GM12878 (cell line): ENCODE measurements around the gene TET1. TPM values are rescaled to one million over a fixed set of nuclear protein-coding genes. Genes with fewer than 3 reads are reported as not detected.

Experiments used
- ATAC-seq: fragments of 200-7000 bp; cut with Tn5 transposase; 3 replicates; pipeline ENCODE4 v1.9.1; 2020; ENCODE audit warnings: mild to moderate bottlenecking, moderate library complexity
- BruUV-seq: library from RNA; stranded (reverse); fragments of 400-500 nt; replicated peaks from 2 replicates; lab custom pipeline; 2021; lab: Mats Ljungman, UMichigan
- CTCF ChIA-PET: fragments of 300-600 bp; sonication (Branson Sonifier 250); formaldehyde crosslinking; extraction: SDS; loops from one replicate; lab custom pipeline; 2021; ENCODE audit warnings: inconsistent platforms; lab: Yijun Ruan, JAX
- POLR2A ChIA-PET: fragments of 350-600 bp; formaldehyde crosslinking; extraction: SDS; loops from one replicate; lab custom pipeline; 2021; ENCODE audit warnings: inconsistent platforms; lab: Charles Lee
- RAD21 ChIA-PET: fragments of 300-600 bp; sonication (Branson Sonifier 250); formaldehyde crosslinking; loops from one replicate; lab custom pipeline; 2023; ENCODE audit warnings: antibody characterized with exemption; ENCODE audit not compliant: unreplicated experiment; lab: Charles Lee
- SMC1A ChIA-PET: fragments of 300-600 bp; sonication (Branson Sonifier 250); formaldehyde crosslinking; loops from one replicate; lab custom pipeline; 2023; ENCODE audit not compliant: unreplicated experiment, uncharacterized antibody; lab: Charles Lee
- DNase-seq: peaks from one replicate; pipeline ENCODE4 v3.0.0-alpha.2; 2011; ENCODE audit warnings: low read depth, low spot score
- FAIRE-seq: peaks from 3 replicates; lab custom pipeline; 2011; peaks lifted over from hg19 to GRCh38; lab: Jason Lieb, UNC
- H2AFZ ChIP-seq: 2 replicates; pipeline ENCODE4 v1.6.0; 2011; ENCODE audit warnings: low read depth, low read length, control low read depth; ENCODE audit not compliant: control insufficient read depth
- H3K27ac ChIP-seq: 2 replicates; pipeline ENCODE4 v1.5.1; 2011; ENCODE audit warnings: control low read depth; ENCODE audit not compliant: control insufficient read depth, insufficient read depth
- H3K27me3 ChIP-seq, 2 experiments: replicated peaks in 1 of 2; 2 replicates each; pipeline versions ENCODE4 v1.6.0 to v1.6.1; 2011; ENCODE audit warnings: low read length in 1 of 2; ENCODE audit not compliant: control insufficient read depth in 2 of 2, insufficient read depth in 2 of 2
- H3K36me3 ChIP-seq, 2 experiments: 2 replicates each; pipeline ENCODE4 v1.5.1; 2011; ENCODE audit warnings: low read length in 1 of 2; ENCODE audit not compliant: control insufficient read depth in 2 of 2, insufficient read depth in 2 of 2
- H3K4me1 ChIP-seq: 2 replicates; pipeline ENCODE4 v1.6.1; 2011; ENCODE audit warnings: mild to moderate bottlenecking, low read length, moderate library complexity, mixed read lengths; ENCODE audit not compliant: control insufficient read depth, insufficient read depth
- H3K4me2 ChIP-seq: 2 replicates; pipeline ENCODE4 v1.6.0; 2011; ENCODE audit warnings: control low read depth; ENCODE audit not compliant: control insufficient read depth, insufficient read depth
- H3K4me3 ChIP-seq: fragments of 200-600 bp; sonication (generic); 2 replicates; pipeline ENCODE4 v1.5.1; 2016
- H3K79me2 ChIP-seq: 2 replicates; pipeline ENCODE4 v1.6.0; 2011; ENCODE audit warnings: low read length; ENCODE audit not compliant: control insufficient read depth, insufficient read depth
- H3K9ac ChIP-seq: 2 replicates; pipeline ENCODE4 v1.8.0; 2011; ENCODE audit warnings: low read length, control low read depth, mixed read lengths; ENCODE audit not compliant: control insufficient read depth, insufficient read depth
- H3K9me3 ChIP-seq: replicated peaks from 3 replicates; pipeline ENCODE4 v1.5.1; 2011; ENCODE audit warnings: mild to moderate bottlenecking, low read length; ENCODE audit not compliant: control insufficient read depth, insufficient read depth
- H4K20me1 ChIP-seq: 2 replicates; pipeline ENCODE4 v1.6.0; 2011; ENCODE audit not compliant: control insufficient read depth, insufficient read depth
- GABPA ChIP-seq: IDR thresholded peaks from 2 replicates; pipeline ENCODE4 v1.6.1; 2014; ENCODE audit warnings: antibody characterized with exemption, low read depth, mild to moderate bottlenecking, inconsistent platforms
- IKZF2 ChIP-seq, 2 experiments: fragments of 450-650 bp; IDR thresholded peaks; 2 replicates each; pipeline ENCODE4 v1.6.1; 2017; ENCODE audit warnings: mild to moderate bottlenecking in 2 of 2, moderate library complexity in 2 of 2
- MTA3 ChIP-seq: IDR thresholded peaks from 2 replicates; pipeline ENCODE4 v1.6.1; 2012; ENCODE audit warnings: low read length, inconsistent platforms, borderline replicate concordance
- SREBF1 ChIP-seq: IDR thresholded peaks from 2 replicates; pipeline ENCODE4 v1.6.1; 2012; ENCODE audit warnings: mild to moderate bottlenecking, low read length
- TAF1 ChIP-seq: IDR thresholded peaks from 2 replicates; pipeline ENCODE4 v1.6.1; 2011; ENCODE audit warnings: mild to moderate bottlenecking, low read depth, low read length, borderline replicate concordance
- ZNF217 ChIP-seq: fragments of 450-650 bp; IDR thresholded peaks from 2 replicates; pipeline ENCODE4 v1.6.1; 2017; ENCODE audit warnings: antibody characterized with exemption, mild to moderate bottlenecking
- ZNF274 ChIP-seq: IDR thresholded peaks from one replicate; pipeline ENCODE4 v1.8.0; 2011; ENCODE audit not compliant: insufficient read length, insufficient read depth
- WGBS: methylation state at CpG from one replicate; pipeline ENCODE4 v1.1.6; 2016; ENCODE audit warnings: low lambda C conversion rate; ENCODE audit not compliant: insufficient replicate concordance, insufficient coverage; ENCODE audit errors: missing lambda C conversion rate; 5-methylcytosine and 5-hydroxymethylcytosine counted together
- in situ Hi-C: fragments of 300-500 bp; cut with MboI; formaldehyde crosslinking; loops from 9 replicates; pipeline ENCODE4 v1.14.3; 2018; ENCODE audit warnings: mixed read lengths
- intact Hi-C: fragments of 100-400 bp; cut with micrococcal nuclease; formaldehyde crosslinking; loops from one replicate; pipeline ENCODE4 v1.14.2; 2022; ENCODE audit not compliant: unreplicated experiment
- polyA plus RNA-seq, 11 experiments: library from polyadenylated mRNA; depleted of rRNA in 4 of 11; unstranded in 6 of 11; stranded (reverse) in 5 of 11; fragments of >200 nt; fragmentation: Nextera tagmentation in 4 of 11; fragmentation: Illumina TruSeq in 1 of 11; extraction: Ambion mirVana in 4 of 11; extraction: Trizol in 1 of 11; gene quantifications; 1 replicate in 1 of 11; 2 replicates in 10 of 11; pipeline versions ENCODE4 v1.2.1 to v1.2.3, GENCODE V29; 2011 to 2016; ENCODE audit warnings: inconsistent platforms in 2 of 11, missing spikeins in 2 of 11, low read depth in 1 of 11
- total RNA-seq, 4 experiments: library from RNA; depleted of rRNA in 3 of 4; stranded (reverse); fragments of >200 nt in 3 of 4; fragmentation: Illumina TruSeq in 1 of 4; extraction: Trizol in 1 of 4; gene quantifications; 2 replicates each; pipeline versions ENCODE4 v1.2.1 to v1.2.3, GENCODE V29; 2013 to 2021
- TF ChIP-seq, protein P1 (sequence below): fragments of 450-650 bp; IDR thresholded peaks from 2 replicates; pipeline ENCODE4 v1.6.1; 2017; ENCODE audit warnings: borderline replicate concordance

Gene TET1
- total and polyA plus RNA-seq, 10 of the 15 experiments (the other 5 are each of a cell fraction or from before 2014, with no cell fraction given) = 0.22 to 1.4 (median 0.60) TPM

DNA sequence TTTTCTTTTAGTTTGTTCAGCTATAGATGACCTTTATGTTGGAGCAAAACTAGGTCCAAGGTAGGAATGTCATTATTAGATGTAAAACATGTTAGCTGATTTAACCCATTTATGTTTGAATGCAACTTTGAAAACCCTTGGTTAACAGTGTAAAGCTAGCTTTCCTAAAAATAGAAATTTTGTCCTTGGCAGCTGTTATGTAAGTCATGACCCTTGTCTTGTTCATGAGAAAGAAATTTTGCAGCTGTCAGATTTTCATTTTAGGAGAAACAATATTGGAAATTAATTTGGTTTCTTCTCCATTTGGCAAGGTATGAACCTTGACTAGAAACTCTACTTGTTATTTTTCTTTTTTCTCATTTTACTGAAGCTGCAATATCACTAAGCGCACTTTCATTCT is 137.0 kb downstream of the TET1 start:
- ChIA-PET POLR2A (interaction anchor here (0.9 kb wide), 1 partner anchor 96 kb away, joined by 3 read pairs; no protein-coding TSS in a partner anchor), RAD21 (no interaction called here), CTCF (interaction anchor here (0.6 kb wide), 1 partner anchor 53 kb away, joined by 3 read pairs; no protein-coding TSS in a partner anchor), SMC1A (interaction anchor here (0.6 to 2.6 kb wide), 4 partner anchors 11 to 62 kb away, joined by 3 to 10 read pairs (median 3); no protein-coding TSS in a partner anchor)
- no peak overlapping the region for H3K4me2 ChIP-seq
- no peaks in the 10 kb centered on the region for H3K27me3 ChIP-seq
- no peaks in the 10 kb centered on the region for H3K9me3 ChIP-seq
- intact Hi-C loops (no loop called here), in situ Hi-C loops (no loop called here)
- 90% methylated on average over 1 of the region's 1 CpG for WGBS
- no peaks in the 10 kb centered on the region for H3K79me2 ChIP-seq
- TF ChIP-seq SREBF1 = no peak
- TF ChIP-seq ZNF217 = no peak
- TF ChIP-seq TAF1 = no peak
- TF ChIP-seq MTA3 = no peak
- TF ChIP-seq, protein P1, sequence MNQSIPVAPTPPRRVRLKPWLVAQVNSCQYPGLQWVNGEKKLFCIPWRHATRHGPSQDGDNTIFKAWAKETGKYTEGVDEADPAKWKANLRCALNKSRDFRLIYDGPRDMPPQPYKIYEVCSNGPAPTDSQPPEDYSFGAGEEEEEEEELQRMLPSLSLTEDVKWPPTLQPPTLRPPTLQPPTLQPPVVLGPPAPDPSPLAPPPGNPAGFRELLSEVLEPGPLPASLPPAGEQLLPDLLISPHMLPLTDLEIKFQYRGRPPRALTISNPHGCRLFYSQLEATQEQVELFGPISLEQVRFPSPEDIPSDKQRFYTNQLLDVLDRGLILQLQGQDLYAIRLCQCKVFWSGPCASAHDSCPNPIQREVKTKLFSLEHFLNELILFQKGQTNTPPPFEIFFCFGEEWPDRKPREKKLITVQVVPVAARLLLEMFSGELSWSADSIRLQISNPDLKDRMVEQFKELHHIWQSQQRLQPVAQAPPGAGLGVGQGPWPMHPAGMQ = no peak
- TF ChIP-seq GABPA = no peak
- no peak for TF ChIP-seq IKZF2 (IDR thresholded peaks at IDR 0.05)
- TF ChIP-seq ZNF274 = no peak
- H3K36me3 ChIP-seq = no peaks in the 10 kb centered on the region
- no peak overlapping the region for H3K4me3 ChIP-seq
- ATAC-seq = no peak
- no peak for DNase-seq
- no peaks in the 10 kb centered on the region for H4K20me1 ChIP-seq
- BruUV-seq = no TSS peak
- no peak overlapping the region for H3K27ac ChIP-seq
- H2AFZ ChIP-seq = no peak overlapping the region
- no peaks in the 10 kb centered on the region for H3K4me1 ChIP-seq
- FAIRE-seq = no peak
- no peak overlapping the region for H3K9ac ChIP-seq
